SU-DHL-6 (cell line): Measurements from ENCODE around the gene TMEM273.

Source experiments
- H2AFZ ChIP-seq: fragments of 200-600 bp; sonication (generic); 2 replicates; pipeline ENCODE4 v1.6.1; 2014; ENCODE audit warnings: low read depth, mild to moderate bottlenecking, moderate library complexity, mixed read lengths, antibody characterized with exemption, low read length; ENCODE audit not compliant: severe bottlenecking
- H3F3A ChIP-seq: fragments of 200-600 bp; shearing (Covaris generic); 2 replicates; pipeline ENCODE4 v1.6.0; 2016; ENCODE audit warnings: antibody characterized with exemption, mild to moderate bottlenecking; ENCODE audit not compliant: insufficient read depth
- H3K27ac ChIP-seq: fragments of 200-600 bp; sonication (generic); 2 replicates; pipeline ENCODE4 v1.5.1; 2016; ENCODE audit warnings: low read depth, mild to moderate bottlenecking, low read length, moderate library complexity, mixed read lengths
- H3K27me3 ChIP-seq: fragments of 200-600 bp; sonication (generic), shearing (Covaris generic); 2 replicates; pipeline ENCODE4 v1.6.0; 2014; ENCODE audit warnings: mild to moderate bottlenecking, low read length
- H3K36me3 ChIP-seq: fragments of 200-600 bp; sonication (generic); 2 replicates; pipeline ENCODE4 v1.6.1; 2014; ENCODE audit warnings: mild to moderate bottlenecking, low read length, mixed read lengths
- H3K4me2 ChIP-seq: fragments of 300-600, 200-600 bp; shearing (Covaris generic), sonication (generic); 2 replicates; pipeline ENCODE4 v1.6.0; 2014; ENCODE audit warnings: low read length, low read depth, mild to moderate bottlenecking; ENCODE audit not compliant: poor library complexity, severe bottlenecking
- H3K4me3 ChIP-seq: fragments of 200-600 bp; sonication (generic); 2 replicates; pipeline ENCODE4 v1.5.1; 2014; ENCODE audit warnings: antibody characterized with exemption, low read length, mild to moderate bottlenecking, mixed read lengths; ENCODE audit not compliant: insufficient read depth, poor library complexity, severe bottlenecking
- H3K79me2 ChIP-seq: fragments of 200-600 bp; sonication (generic); 2 replicates; pipeline ENCODE4 v1.6.1; 2014; ENCODE audit warnings: mild to moderate bottlenecking, low read length, moderate library complexity; ENCODE audit not compliant: insufficient read depth
- H3K9ac ChIP-seq: fragments of 200-600 bp; sonication (generic); 2 replicates; pipeline ENCODE4 v1.7.0; 2014; ENCODE audit warnings: mild to moderate bottlenecking, low read length
- H3K9me2 ChIP-seq: fragments of 200-600 bp; sonication (generic); replicated peaks from 2 replicates; pipeline ENCODE4 v1.6.1; 2014; ENCODE audit warnings: low read length; ENCODE audit not compliant: insufficient read depth
- H3K9me3 ChIP-seq: fragments of 200-600 bp; sonication (generic); 2 replicates; pipeline ENCODE4 v1.6.1; 2014; ENCODE audit warnings: low read length, mixed read lengths; ENCODE audit not compliant: insufficient read depth
- H4K20me1 ChIP-seq: fragments of 200-600 bp; sonication (generic); 2 replicates; pipeline ENCODE4 v1.6.1; 2014; ENCODE audit warnings: low read depth, mild to moderate bottlenecking, antibody characterized with exemption, low read length, moderate library complexity, mixed read lengths
- CTCF ChIP-seq: fragments of 200-600 bp; sonication (generic); IDR thresholded peaks from one replicate; pipeline ENCODE4 v1.5.1; 2017; ENCODE audit warnings: antibody characterized with exemption, mild to moderate bottlenecking, low read length, moderate library complexity; ENCODE audit not compliant: insufficient read depth, poor library complexity, severe bottlenecking
- EZH2phosphoT487 ChIP-seq: fragments of 200-600 bp; sonication (generic), shearing (Covaris generic); conservative IDR thresholded peaks from 2 replicates; pipeline ENCODE4 v1.6.1; 2018; ENCODE audit warnings: mild to moderate bottlenecking, antibody characterized with exemption, low read length, moderate library complexity, mixed read lengths

Gene TMEM273

GRCh38 chr10:49157229-49157628 lies 31.0 kb downstream of the TMEM273 start:
- Histone ChIP-seq H3K9me2 (no peaks in the 10 kb centered on the region), H3K9me3 (no peaks in the 10 kb centered on the region), H4K20me1 (no peaks in the 10 kb centered on the region), H2AFZ (no peak overlapping the region), H3K4me3 (no peak overlapping the region), H3K27ac (no peak overlapping the region), H3K27me3 (no peaks in the 10 kb centered on the region), H3F3A (no peaks in the 10 kb centered on the region), H3K36me3 (no peaks in the 10 kb centered on the region), H3K79me2 (no peaks in the 10 kb centered on the region), H3K4me2 (no peak overlapping the region), H3K9ac (no peak overlapping the region)
- TF ChIP-seq CTCF: no peak
- TF ChIP-seq EZH2phosphoT487: no peak

- Histone ChIP-seq H3K36me3 (no peaks in the 10 kb centered on the region), H3K27me3 (no peaks in the 10 kb centered on the region), H3K9me3 (no peaks in the 10 kb centered on the region), H2AFZ (no peak overlapping the region), H4K20me1 (no peaks in the 10 kb centered on the region), H3K9me2 (no peaks in the 10 kb centered on the region), H3K79me2 (no peaks in the 10 kb centered on the region), H3F3A (no peaks in the 10 kb centered on the region), H3K4me2 (no peak overlapping the region), H3K4me3 (no peak overlapping the region), H3K27ac (no peak overlapping the region), H3K9ac (no peak overlapping the region)
- no peak for TF ChIP-seq CTCF
- no peak for TF ChIP-seq EZH2phosphoT487
These were observed 33.5 kb downstream of the TMEM273 start for GRCh38 chr10:49154641-49155040.

- H3K9me3 ChIP-seq: no peaks in the 10 kb centered on the region
- no peak overlapping the region for H3K4me3 ChIP-seq
- H4K20me1 ChIP-seq: no peaks in the 10 kb centered on the region
- TF ChIP-seq CTCF: no peak
- no peak for TF ChIP-seq EZH2phosphoT487
- H3K27me3 ChIP-seq: no peaks in the 10 kb centered on the region
- H3F3A ChIP-seq: no peaks in the 10 kb centered on the region
- no peak overlapping the region for H3K9ac ChIP-seq
- H3K36me3 ChIP-seq: no peaks in the 10 kb centered on the region
- no peaks in the 10 kb centered on the region for H3K9me2 ChIP-seq
- H3K27ac ChIP-seq: no peak overlapping the region
- H3K4me2 ChIP-seq: no peak overlapping the region
- H3K79me2 ChIP-seq: no peaks in the 10 kb centered on the region
- no peak overlapping the region for H2AFZ ChIP-seq
These were observed 34.2 kb downstream of the TMEM273 start for GRCh38 chr10:49153971-49154370.

GRCh38 chr10:49153115-49153514 lies 35.1 kb downstream of the TMEM273 start:
- Histone ChIP-seq H3K9ac (no peak overlapping the region), H3K9me3 (no peaks in the 10 kb centered on the region), H3F3A (no peaks in the 10 kb centered on the region), H3K9me2 (no peaks in the 10 kb centered on the region), H3K27ac (no peak overlapping the region), H3K4me3 (no peak overlapping the region), H2AFZ (no peak overlapping the region), H4K20me1 (no peaks in the 10 kb centered on the region), H3K36me3 (no peaks in the 10 kb centered on the region), H3K4me2 (no peak overlapping the region), H3K79me2 (no peaks in the 10 kb centered on the region), H3K27me3 (no peaks in the 10 kb centered on the region)
- no peak for TF ChIP-seq EZH2phosphoT487
- no peak for TF ChIP-seq CTCF
